Liver (tissue), 9 donors: ENCODE measurements around the gene WNK2. TPM values are rescaled to one million over a fixed set of nuclear protein-coding genes. Genes with fewer than 3 reads are reported as not detected.

Source experiments
- DNase-seq: peaks from one replicate; pipeline ENCODE4 v3.0.0-alpha.2; 2017; ENCODE audit warnings: low spot score
- H3K27ac ChIP-seq, 2 donors: one replicate each; pipeline ENCODE4 v1.7.0; 2013; ENCODE audit warnings: inconsistent platforms in 2 of 2, low read length in 2 of 2, control low read depth in 1 of 2, low read depth in 1 of 2, mild to moderate bottlenecking in 1 of 2
- H3K27me3 ChIP-seq, 4 donors: one replicate each; pipeline versions ENCODE4 v1.6.1 to v1.7.0; 2013; ENCODE audit warnings: low read length in 3 of 4, inconsistent platforms in 1 of 4, mild to moderate bottlenecking in 1 of 4, moderate library complexity in 1 of 4; ENCODE audit not compliant: control insufficient read depth in 4 of 4, insufficient read depth in 4 of 4
- H3K36me3 ChIP-seq, 4 donors: one replicate each; pipeline versions ENCODE4 v1.6.1 to v1.7.0; 2013; ENCODE audit warnings: low read length in 3 of 4, mild to moderate bottlenecking in 3 of 4, low read depth in 1 of 4, moderate library complexity in 1 of 4; ENCODE audit not compliant: control insufficient read depth in 4 of 4, insufficient read depth in 3 of 4
- H3K4me1 ChIP-seq, 4 donors: one replicate each; pipeline versions ENCODE4 v1.6.1 to v1.7.0; 2013; ENCODE audit warnings: low read length in 3 of 4, mild to moderate bottlenecking in 3 of 4, moderate library complexity in 1 of 4; ENCODE audit not compliant: control insufficient read depth in 4 of 4, insufficient read depth in 4 of 4
- H3K4me3 ChIP-seq, 3 donors: one replicate each; pipeline versions ENCODE4 v1.6.1 to v1.7.0; 2013; ENCODE audit warnings: low read length in 3 of 3, control low read depth in 1 of 3, low read depth in 1 of 3, mild to moderate bottlenecking in 1 of 3
- H3K9ac ChIP-seq, 2 donors: one replicate each; pipeline ENCODE4 v1.7.0; 2013; ENCODE audit warnings: low read length in 2 of 2, mild to moderate bottlenecking in 2 of 2, moderate library complexity in 2 of 2, control low read depth in 1 of 2, low read depth in 1 of 2
- H3K9me3 ChIP-seq, 4 donors: one replicate each; pipeline versions ENCODE4 v1.6.1 to v1.7.0; 2013; ENCODE audit warnings: low read length in 3 of 4; ENCODE audit not compliant: control insufficient read depth in 4 of 4
- EGR1 ChIP-seq, 2 donors: IDR thresholded peaks; 2 replicates each; pipeline ENCODE4 v1.6.1; 2016 to 2018; ENCODE audit warnings: antibody characterized with exemption in 2 of 2, low read depth in 2 of 2
- FOXA1 ChIP-seq: IDR thresholded peaks from 2 replicates; pipeline ENCODE4 v1.6.1; 2016; ENCODE audit warnings: antibody characterized with exemption
- FOXA2 ChIP-seq: IDR thresholded peaks from 2 replicates; pipeline ENCODE4 v1.6.1; 2016; ENCODE audit warnings: antibody characterized with exemption
- HNF4G ChIP-seq: IDR thresholded peaks from 2 replicates; pipeline ENCODE4 v1.6.1; 2016; ENCODE audit warnings: antibody characterized with exemption
- JUND ChIP-seq, 2 donors: IDR thresholded peaks; 2 replicates each; pipeline ENCODE4 v1.6.1; 2016; ENCODE audit warnings: antibody characterized with exemption in 2 of 2
- NR2F2 ChIP-seq: IDR thresholded peaks from 2 replicates; pipeline ENCODE4 v1.6.1; 2016; ENCODE audit warnings: antibody characterized with exemption
- RXRA ChIP-seq, 2 donors: IDR thresholded peaks; 2 replicates each; pipeline ENCODE4 v1.6.1; 2017 to 2018; ENCODE audit warnings: antibody characterized with exemption in 2 of 2, mild to moderate bottlenecking in 1 of 2
- SP1 ChIP-seq: IDR thresholded peaks from 2 replicates; pipeline ENCODE4 v1.6.1; 2018; ENCODE audit warnings: antibody characterized with exemption, mild to moderate bottlenecking
- TAF1 ChIP-seq: conservative IDR thresholded peaks from 2 replicates; pipeline ENCODE4 v1.6.1; 2016; ENCODE audit warnings: antibody characterized with exemption, mild to moderate bottlenecking
- YY1 ChIP-seq: IDR thresholded peaks from 2 replicates; pipeline ENCODE4 v1.6.1; 2016; ENCODE audit warnings: antibody characterized with exemption, mild to moderate bottlenecking
- WGBS: extraction: QIAGEN DNeasy Blood & Tissue Kit; methylation state at CpG from one replicate; pipeline ENCODE4 v1.1.7; 2013; 5-methylcytosine and 5-hydroxymethylcytosine counted together
- polyA plus RNA-seq, 2 donors: library from polyadenylated mRNA; stranded (reverse) in 1 of 2; unstranded in 1 of 2; fragments of 200-250 nt in 1 of 2; fragments of >200 nt in 1 of 2; fragmentation: Nextera tagmentation in 1 of 2; extraction: Ambion mirVana in 1 of 2; gene quantifications; one replicate each; pipeline versions ENCODE4 v1.2.1 to v1.2.3, GENCODE V29; 2013 to 2015
- total RNA-seq, 2 donors: library from RNA; depleted of rRNA; stranded (reverse); fragments of >200 nt; gene quantifications; one replicate each; pipeline ENCODE4 v1.2.3, GENCODE V29; 2014
- TF ChIP-seq, protein P1 (sequence below): IDR thresholded peaks from 2 replicates; pipeline ENCODE4 v1.6.1; 2016; ENCODE audit warnings: antibody characterized with exemption
- TF ChIP-seq, protein P2 (sequence below): IDR thresholded peaks from 2 replicates; pipeline ENCODE4 v1.6.1; 2016; ENCODE audit warnings: antibody characterized with exemption
- TF ChIP-seq, protein P3 (sequence below): fragments of 150-350 bp; IDR thresholded peaks from 2 replicates; pipeline ENCODE4 v1.5.1; 2017; ENCODE audit warnings: improper control_type of control experiment, low read depth, low read length; ENCODE audit not compliant: missing input control
- donor health status: healthy.
- donor health status: healthy.
- donor health status: healthy.
- donor health status: healthy.
- donor health status: healthy.

WNK2 gene
- total and polyA plus RNA-seq, 4 donors: 0.65 to 4.4 (median 1.7) TPM

DNA sequence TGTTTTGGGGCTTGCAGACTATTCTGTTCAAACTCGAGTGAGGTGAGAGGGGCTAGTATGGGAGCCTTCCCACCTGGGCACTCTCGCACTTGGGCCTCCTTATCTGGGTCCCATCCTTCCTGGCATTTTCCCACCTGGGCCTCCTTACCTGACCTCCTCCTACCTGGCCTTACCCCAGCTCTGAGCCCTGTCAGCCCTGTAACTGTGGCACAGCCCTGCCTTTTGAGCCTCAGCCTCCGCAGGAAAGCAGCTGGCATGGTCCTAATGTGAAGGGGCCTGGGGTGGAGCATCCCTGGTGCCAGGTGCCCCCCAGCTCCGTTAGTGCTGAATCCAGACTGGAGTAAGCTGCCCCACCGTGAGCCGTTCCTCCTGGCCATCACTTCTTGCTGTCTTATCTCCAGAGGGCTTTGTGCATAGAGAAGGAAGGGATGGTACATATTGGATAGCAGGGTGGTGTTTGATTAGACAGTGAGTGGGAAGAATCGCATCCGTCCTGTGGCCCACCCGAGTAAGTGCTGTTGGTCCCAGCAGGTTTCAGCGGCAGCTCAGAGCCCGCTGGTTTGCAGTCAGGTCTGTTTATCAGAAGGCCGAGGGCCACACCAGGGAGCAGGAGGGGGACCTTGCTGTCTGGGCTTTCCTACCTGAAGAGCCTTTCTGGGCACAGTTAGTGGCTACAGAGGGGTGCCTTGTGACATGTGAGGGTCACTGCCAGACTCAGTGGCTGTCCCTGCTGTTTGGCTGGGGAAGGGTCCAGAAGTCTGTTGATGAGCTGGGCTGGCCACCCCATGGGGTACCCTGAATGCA, 76.5 kb downstream of the WNK2 start:
- Histone ChIP-seq H3K36me3 (no peaks in the 10 kb centered on the region), H3K4me1 (peaks cover 0 to 2% (median 0%) of the 10 kb centered on the region in 4 donors), H3K4me3 (no peak overlapping the region), H3K9ac (no peak overlapping the region), H3K9me3 (no peaks in the 10 kb centered on the region), H3K27me3 (no peaks in the 10 kb centered on the region), H3K27ac (no peak overlapping the region)
- TF ChIP-seq EGR1 (IDR thresholded peaks at IDR 0.05; ENCODE audit: low read depth in 2 of 2): no peak
- TF ChIP-seq YY1: no peak
- no peak for TF ChIP-seq SP1
- TF ChIP-seq, protein P1, sequence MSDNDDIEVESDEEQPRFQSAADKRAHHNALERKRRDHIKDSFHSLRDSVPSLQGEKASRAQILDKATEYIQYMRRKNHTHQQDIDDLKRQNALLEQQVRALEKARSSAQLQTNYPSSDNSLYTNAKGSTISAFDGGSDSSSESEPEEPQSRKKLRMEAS: no peak
- no peak for TF ChIP-seq FOXA1
- TF ChIP-seq, protein P2, sequence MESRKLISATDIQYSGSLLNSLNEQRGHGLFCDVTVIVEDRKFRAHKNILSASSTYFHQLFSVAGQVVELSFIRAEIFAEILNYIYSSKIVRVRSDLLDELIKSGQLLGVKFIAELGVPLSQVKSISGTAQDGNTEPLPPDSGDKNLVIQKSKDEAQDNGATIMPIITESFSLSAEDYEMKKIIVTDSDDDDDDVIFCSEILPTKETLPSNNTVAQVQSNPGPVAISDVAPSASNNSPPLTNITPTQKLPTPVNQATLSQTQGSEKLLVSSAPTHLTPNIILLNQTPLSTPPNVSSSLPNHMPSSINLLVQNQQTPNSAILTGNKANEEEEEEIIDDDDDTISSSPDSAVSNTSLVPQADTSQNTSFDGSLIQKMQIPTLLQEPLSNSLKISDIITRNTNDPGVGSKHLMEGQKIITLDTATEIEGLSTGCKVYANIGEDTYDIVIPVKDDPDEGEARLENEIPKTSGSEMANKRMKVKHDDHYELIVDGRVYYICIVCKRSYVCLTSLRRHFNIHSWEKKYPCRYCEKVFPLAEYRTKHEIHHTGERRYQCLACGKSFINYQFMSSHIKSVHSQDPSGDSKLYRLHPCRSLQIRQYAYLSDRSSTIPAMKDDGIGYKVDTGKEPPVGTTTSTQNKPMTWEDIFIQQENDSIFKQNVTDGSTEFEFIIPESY: no peak
- TF ChIP-seq, protein P3, sequence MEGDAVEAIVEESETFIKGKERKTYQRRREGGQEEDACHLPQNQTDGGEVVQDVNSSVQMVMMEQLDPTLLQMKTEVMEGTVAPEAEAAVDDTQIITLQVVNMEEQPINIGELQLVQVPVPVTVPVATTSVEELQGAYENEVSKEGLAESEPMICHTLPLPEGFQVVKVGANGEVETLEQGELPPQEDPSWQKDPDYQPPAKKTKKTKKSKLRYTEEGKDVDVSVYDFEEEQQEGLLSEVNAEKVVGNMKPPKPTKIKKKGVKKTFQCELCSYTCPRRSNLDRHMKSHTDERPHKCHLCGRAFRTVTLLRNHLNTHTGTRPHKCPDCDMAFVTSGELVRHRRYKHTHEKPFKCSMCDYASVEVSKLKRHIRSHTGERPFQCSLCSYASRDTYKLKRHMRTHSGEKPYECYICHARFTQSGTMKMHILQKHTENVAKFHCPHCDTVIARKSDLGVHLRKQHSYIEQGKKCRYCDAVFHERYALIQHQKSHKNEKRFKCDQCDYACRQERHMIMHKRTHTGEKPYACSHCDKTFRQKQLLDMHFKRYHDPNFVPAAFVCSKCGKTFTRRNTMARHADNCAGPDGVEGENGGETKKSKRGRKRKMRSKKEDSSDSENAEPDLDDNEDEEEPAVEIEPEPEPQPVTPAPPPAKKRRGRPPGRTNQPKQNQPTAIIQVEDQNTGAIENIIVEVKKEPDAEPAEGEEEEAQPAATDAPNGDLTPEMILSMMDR: no peak
- no peak for TF ChIP-seq FOXA2
- DNase-seq: no peak
- 92% methylated on average over 12 of the region's 12 CpGs for WGBS

DNA sequence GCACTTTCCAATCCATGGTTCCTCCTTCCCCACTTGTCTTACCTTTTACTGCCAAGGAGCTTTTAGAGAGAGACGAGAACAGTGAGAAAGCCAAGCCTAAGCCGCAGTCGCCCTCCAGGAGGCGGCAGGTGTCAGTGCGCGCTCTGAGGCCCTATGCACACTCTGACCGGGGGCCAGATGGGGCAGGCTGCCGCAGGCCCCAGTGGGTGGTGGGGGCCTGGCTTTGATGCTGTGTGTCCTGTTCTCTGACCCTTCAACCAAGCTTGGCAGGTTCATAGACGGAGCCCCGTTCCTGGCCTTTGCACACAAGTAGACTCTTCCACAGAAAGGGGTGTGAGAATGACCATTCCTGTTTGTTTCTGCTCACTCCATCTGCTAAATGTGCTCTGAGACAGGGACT, 77.3 kb downstream of the WNK2 start:
- Histone ChIP-seq H3K9me3 (no peaks in the 10 kb centered on the region), H3K27ac (no peak overlapping the region), H3K9ac (no peak overlapping the region), H3K4me1 (peaks cover 0 to 2% (median 0%) of the 10 kb centered on the region in 4 donors), H3K36me3 (no peaks in the 10 kb centered on the region), H3K27me3 (no peaks in the 10 kb centered on the region), H3K4me3 (no peak overlapping the region)
- 92% methylated on average over 10 of the region's 10 CpGs for WGBS
- TF ChIP-seq SP1: no peak
- TF ChIP-seq RXRA (IDR thresholded peaks at IDR 0.05): no peak
- TF ChIP-seq NR2F2: no peak
- TF ChIP-seq, protein P1: no peak
- TF ChIP-seq FOXA1: no peak
- no peak for TF ChIP-seq FOXA2
- TF ChIP-seq TAF1: no peak
- TF ChIP-seq, protein P2: no peak
- TF ChIP-seq HNF4G: no peak
- no peak for TF ChIP-seq JUND (IDR thresholded peaks at IDR 0.05)
- DNase-seq: no peak
